D721Med (cell line): ENCODE results near the gene NPR2.

ENCODE experiments used
- DNase-seq: peaks from one replicate; pipeline ENCODE4 v3.0.0; 2011; ENCODE audit warnings: low spot score; ENCODE audit not compliant: insufficient read length
- FAIRE-seq: peaks from 2 replicates; lab custom pipeline; 2011; peaks lifted over from hg19 to GRCh38; lab: Jason Lieb, UNC
- CTCF ChIP-seq: IDR thresholded peaks from 2 replicates; pipeline ENCODE4 v1.5.1; 2012; ENCODE audit warnings: mild to moderate bottlenecking, control low read depth; ENCODE audit not compliant: insufficient read depth; ENCODE audit errors: missing control alignments

Gene NPR2

GRCh38 chr9:35791297-35791921 is at the start of gene NPR2:
Gene NPR2 (plus strand): TSS chr9:35791591. CDS start chr9:35792409, 818 bp downstream.
- FAIRE-seq (no peak), DNase-seq (no peak)
- no peak for TF ChIP-seq CTCF

- DNase-seq (no peak), FAIRE-seq (no peak)
- no peak for TF ChIP-seq CTCF
Observed at GRCh38 chr9:35741740-35742139, 49.7 kb upstream of the NPR2 start.

GRCh38 chr9:35743452-35743851 is 47.9 kb upstream of the NPR2 start:
- DNase-seq = no peak
- no peak for FAIRE-seq
- no peak for TF ChIP-seq CTCF

GRCh38 chr9:35743880-35744518 is 47.4 kb upstream of the NPR2 start:
- no peak for DNase-seq
- TF ChIP-seq CTCF = no peak
- FAIRE-seq = no peak

GRCh38 chr9:35745569-35745968 is 45.8 kb upstream of the NPR2 start:
- DNase-seq (no peak), FAIRE-seq (no peak)

GRCh38 chr9:35746583-35746982 is 44.8 kb upstream of the NPR2 start:
- FAIRE-seq (no peak), DNase-seq (no peak)
- TF ChIP-seq CTCF = no peak

More at GRCh38 chr9:35745569-35745968, 45.8 kb upstream of the NPR2 start:
- no peak for TF ChIP-seq CTCF

GRCh38 chr9:35748242-35748857 is 43.0 kb upstream of the NPR2 start:
- TF ChIP-seq CTCF = no peak
- FAIRE-seq (no peak), DNase-seq (no peak)
